Measurements from ENCODE around the gene PAIP1.

Gene PAIP1

GRCh38 chr5:43497311-43498104, 59.4 kb downstream of the PAIP1 start:
- no peak for TF ChIP-seq CTCF (conservative IDR thresholded peaks at IDR 0.05; ENCODE audit: low read depth, low read length)
- H3K4me3 ChIP-seq (ENCODE audit: low read length), result no peak overlapping the region
- DNase-seq (ENCODE audit: low read depth), result no peak

GRCh38 chr5:43491326-43491725, 65.6 kb downstream of the PAIP1 start:
- DNase-seq (ENCODE audit: low read depth), result no peak
- H3K4me3 ChIP-seq (ENCODE audit: low read length), result no peak overlapping the region
- no peak for TF ChIP-seq CTCF (conservative IDR thresholded peaks at IDR 0.05; ENCODE audit: low read depth, low read length)

GRCh38 chr5:43486353-43486752, 70.5 kb downstream of the PAIP1 start:
- DNase-seq (ENCODE audit: low read depth), result no peak
- no peak overlapping the region for H3K4me3 ChIP-seq (ENCODE audit: low read length)
- TF ChIP-seq CTCF (conservative IDR thresholded peaks at IDR 0.05; ENCODE audit: low read depth, low read length), result no peak

GRCh38 chr5:43485406-43485805, 71.5 kb downstream of the PAIP1 start:
- TF ChIP-seq CTCF (conservative IDR thresholded peaks at IDR 0.05; ENCODE audit: low read depth, low read length), result no peak
- DNase-seq (ENCODE audit: low read depth), result no peak
- H3K4me3 ChIP-seq (ENCODE audit: low read length), result no peak overlapping the region

- peak; percentile 72 for TF ChIP-seq CTCF (conservative IDR thresholded peaks at IDR 0.05; ENCODE audit: low read depth, low read length)
- peak; percentile 62 for DNase-seq (ENCODE audit: low read depth)
- peak overlapping the region; percentile 80 for H3K4me3 ChIP-seq (ENCODE audit: low read length)
These were observed 72.6 kb downstream of the PAIP1 start for GRCh38 chr5:43484106-43484849.

- peak; percentile 67 for DNase-seq (ENCODE audit: low read depth)
- no peak for TF ChIP-seq CTCF (conservative IDR thresholded peaks at IDR 0.05; ENCODE audit: low read depth, low read length)
- H3K4me3 ChIP-seq (ENCODE audit: low read length), result peak within 1 kb of the TSS; percentile 80
These were observed 73.4 kb downstream of the PAIP1 start, which contains the start of gene TMEM267 for GRCh38 chr5:43483298-43484105. TSS of gene TMEM267 (minus strand) at chr5:43483865. CDS start at chr5:43453969, 29,896 bp downstream.

Measured in retinal pigment epithelial cell (primary cell).